SW 1271 (cell line): ENCODE results near the gene LAIR1.
"Not testable (repeated sequence)": the region's sequence is repeated elsewhere in the genome, so short reads cannot be mapped to it uniquely, and the experiment has no call there.

ENCODE experiments used
- DNase-seq, 2 experiments: peaks; one replicate each; lab custom pipeline; 2025; lab: John Stamatoyannopoulos, UW

The LAIR1 gene

DNA sequence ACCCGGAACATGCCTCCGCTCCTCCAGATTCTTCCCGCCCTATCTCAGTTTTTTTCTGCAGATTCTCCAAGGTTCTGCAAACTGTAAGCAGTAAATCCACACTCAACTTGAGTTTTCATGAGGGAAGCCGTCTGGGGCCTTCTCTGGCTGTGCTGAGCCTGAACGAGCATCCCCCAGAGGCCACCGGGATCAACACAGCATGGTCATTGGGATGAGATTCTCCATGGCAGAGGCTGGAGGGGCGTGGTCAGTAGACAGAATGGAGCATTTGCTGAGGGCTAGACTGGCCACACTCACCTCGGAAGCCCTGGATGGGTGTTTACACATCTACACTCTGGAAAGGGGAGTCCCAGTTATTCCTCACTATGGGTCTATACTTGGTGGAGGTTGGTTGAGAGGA is 23.4 kb downstream of the LAIR1 start:
- DNase-seq, result no peak

DNA sequence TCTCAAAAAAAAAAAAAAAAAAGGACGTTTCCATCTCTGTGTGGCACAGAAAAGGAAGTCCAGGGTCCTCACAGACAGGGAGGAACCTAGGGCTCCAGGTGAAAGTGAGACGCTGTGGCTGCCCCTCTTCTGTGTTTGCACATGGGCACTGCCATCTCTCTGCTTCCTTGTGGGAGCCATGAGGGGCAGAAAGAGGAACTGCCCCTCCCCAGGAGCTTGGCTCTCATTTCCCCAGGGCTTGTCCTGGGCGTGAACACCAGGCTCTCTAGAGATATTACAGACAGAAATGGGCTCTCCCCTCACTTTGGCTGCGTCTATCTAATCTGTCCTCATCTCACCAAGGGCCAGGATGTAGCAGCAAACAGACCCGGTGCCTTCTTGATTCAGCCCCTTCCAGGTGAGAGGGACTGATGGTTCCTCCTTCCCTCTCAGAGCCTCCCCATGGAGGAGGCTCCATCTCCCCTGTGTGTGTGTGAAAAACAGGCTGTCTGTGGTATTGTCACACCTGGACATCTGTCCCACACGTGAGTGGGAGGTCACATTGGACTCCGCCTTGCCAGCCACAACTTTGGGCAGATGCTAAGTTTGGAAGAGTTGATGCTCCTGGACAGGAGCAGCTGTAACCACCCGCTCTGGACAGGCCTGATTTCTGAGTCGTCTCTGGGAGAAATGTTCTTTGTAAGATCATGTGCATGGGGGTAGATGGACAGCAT is 24.9 kb downstream of the LAIR1 start:
- DNase-seq, result no peak

DNA sequence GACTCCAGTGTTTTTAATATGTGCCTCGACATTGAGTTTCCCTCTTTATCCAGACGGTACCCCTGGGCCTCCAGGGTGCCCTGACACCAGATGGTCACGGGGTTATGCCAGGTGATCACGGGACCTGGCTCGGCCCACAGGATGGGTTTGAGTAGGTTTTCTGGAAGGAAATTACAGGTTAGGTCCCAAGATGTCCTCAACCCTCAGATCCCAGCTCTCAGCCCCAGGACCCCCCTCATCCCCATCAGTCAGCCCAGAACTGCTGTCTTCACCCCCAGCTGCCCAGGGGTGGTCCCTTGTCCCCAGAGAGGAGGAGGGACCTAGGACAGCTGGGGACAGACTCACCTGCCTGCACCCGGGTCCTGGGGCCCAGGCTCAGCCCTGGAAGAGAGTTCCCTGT is 26.2 kb downstream of the LAIR1 start:
- DNase-seq, result no peak

DNA sequence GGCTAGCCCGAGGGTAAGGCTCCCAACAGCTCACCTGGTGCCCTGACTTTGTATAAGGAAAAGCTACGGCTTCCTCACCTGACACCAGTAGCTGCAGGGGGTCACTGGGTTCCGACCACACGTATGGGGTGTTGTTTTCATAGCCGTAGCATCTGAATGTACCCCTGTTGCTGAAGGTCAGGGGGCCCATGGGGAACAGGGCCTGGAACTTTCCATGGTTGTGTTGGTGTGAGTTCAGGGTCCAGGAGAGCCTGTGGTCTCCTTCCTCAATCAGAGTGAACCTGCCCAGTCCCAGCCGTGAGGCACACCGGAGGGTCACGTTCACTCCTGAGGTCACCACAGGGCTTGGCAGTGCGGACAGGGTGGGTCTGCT is 26.9 kb downstream of the LAIR1 start:
- DNase-seq, result no peak

DNA sequence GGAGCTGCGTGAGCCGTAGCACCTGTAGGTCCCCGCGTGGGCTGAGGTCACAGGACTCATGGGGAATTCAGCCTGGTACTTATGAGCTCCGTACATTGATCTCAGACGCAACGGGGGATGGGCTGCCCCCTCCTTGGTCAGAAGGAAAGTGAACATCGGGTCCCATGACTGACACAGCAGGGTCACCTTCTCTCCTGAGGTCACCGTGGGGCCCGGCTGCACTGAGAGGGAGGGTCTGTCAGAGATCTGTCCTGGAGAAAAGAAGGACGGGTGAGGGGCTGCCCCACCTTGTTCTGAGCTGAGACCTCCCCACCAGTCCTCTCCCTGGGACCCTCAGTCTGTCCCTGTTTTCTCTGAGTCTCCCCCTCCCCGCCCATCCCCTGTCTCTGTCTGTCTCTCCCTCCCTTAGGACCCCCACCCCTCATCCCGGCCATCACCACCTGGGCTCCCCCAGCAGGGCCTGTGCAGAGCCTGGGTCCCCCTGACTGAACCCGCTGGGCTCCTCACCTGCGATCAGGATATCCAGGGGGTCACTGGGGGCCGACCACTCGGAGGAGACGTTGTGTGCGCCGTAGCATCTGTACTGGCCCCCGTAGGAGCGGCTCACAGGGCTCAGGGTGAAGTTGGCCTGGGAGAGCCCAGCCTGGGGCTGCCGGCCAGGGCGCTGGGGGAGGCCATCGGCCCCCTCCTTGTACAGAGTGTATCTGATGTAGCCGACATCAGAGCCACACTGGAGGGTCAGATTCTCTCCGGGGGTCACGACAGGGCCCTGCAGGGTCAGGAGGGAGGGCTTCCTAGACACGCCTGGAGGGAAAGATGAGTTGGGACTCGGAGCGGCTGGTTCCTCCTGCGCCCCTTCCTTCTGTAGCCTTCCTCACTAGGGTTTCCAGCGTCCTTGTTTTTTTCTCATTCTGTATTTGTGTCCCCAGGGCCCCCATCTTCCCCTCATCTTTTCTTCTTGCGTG is 27.6 kb downstream of the LAIR1 start:
- DNase-seq, result no peak

DNA sequence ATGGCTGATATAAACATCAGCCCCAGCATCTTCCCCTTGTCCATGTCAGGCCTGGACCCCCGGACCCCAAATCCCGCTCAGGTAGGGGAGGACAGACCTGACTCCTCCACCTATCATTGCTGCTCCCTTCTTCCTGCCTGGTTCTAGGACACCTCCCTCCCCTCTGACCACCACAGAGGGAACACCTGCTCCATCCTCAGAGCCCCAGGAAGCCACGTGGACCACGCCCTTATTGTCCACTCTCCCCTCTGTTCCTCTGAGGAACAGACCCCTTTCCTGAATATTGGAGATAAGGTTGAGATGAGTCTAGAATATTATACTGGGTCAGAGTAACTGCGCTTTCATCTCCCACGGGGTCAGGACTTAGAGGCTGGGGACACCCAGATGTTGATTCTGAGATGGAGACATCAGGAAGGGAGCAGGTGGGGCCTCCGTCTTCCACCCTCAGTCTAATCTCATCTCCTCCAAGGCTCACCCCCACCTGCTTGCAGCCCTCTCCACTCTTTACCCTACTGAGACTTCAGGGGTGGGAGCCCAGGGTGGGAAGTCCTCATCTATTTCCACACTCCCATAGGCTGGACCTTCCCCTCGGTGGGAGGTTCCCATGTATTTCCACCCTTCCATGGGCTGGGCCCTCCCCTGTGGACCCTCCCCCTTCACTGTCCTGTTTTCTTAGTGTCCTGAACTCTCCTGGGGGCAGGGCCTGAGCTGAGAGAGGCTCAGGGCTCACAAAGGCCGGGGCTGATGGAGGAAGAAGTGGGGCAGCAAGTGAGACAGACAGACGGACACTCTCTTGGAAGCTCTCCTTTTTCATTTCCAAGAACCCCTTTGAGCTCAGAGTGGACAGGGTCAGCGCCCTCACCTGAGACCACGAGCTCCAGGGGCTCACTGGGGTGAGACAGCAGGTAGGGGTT is 28.5 kb downstream of the LAIR1 start:
- DNase-seq, result no peak

DNA sequence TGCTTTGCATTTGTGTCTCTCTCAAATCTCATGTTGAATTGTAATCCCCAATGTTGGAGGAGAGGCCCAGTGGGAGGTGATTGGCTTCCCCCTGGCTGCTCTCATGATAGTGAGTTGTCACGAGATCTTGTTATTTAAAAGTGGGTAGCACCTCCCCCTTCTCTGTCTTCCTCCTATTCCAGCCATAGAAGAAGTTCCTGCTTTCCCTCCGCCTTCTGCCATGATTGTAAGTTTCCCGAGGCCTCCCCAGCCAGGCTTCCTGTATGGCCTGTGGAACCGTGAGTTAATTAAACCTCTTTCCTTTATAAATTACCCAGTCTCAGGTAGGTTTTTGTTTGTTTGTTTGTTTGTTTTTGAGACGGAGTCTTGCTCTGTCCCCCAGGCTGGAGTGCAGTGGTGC is 29.6 kb downstream of the LAIR1 start:
- DNase-seq, result no peak

DNA sequence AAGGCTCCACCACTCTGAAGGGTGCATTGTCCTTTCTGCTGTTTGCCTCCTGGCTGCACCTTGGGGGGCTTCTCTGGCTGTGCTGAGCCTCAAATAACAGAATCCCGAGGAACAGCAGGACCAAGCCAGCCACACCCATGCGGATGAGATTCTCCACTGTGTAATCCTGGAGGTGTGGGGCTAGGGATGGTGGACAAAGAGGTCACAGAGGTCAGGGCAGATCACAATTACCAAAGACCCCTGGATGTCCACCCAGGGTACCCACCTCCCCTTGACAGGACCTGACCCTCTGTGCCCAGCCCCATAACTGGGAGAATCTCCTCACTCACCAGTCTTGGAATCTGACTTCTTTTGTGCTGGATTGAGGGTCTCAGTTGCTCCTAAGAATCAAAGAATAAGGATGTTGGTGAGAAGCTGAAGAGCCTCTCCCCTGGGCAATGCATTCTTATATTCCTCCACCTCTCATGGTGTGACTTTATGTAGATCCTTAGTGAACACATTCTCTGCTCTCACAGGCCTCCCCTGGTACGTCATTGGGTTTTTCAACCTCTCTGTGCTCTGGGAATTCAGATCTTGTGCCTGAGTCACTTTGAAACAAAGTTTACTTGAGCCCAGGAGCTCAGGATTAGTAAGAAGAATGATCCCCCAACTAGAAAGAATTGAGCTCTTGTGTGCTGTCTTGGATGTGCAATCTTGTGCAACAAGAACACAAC is 31.0 kb downstream of the LAIR1 start:
- no peak for DNase-seq

DNA sequence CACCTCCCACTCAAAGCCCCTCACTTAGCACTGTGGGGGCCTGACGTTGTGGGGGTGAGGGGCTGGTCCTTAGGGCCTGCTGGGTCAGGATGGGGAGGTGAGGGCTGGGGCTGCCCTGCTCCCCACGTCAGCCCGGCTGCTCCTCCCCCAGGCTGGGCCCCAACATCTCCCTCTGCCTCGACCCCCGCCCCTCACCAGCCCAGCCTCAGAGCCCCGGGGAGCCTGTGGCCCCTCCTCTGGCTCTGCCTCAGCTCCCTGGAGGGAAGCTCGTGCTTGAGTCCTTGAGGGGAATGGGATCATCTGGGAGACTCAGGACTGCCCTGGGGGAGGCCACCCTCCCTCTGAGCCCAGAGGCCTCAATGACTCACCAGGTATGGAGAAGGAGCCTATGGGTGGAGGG is 32.6 kb downstream of the LAIR1 start:
- no peak for DNase-seq

DNA sequence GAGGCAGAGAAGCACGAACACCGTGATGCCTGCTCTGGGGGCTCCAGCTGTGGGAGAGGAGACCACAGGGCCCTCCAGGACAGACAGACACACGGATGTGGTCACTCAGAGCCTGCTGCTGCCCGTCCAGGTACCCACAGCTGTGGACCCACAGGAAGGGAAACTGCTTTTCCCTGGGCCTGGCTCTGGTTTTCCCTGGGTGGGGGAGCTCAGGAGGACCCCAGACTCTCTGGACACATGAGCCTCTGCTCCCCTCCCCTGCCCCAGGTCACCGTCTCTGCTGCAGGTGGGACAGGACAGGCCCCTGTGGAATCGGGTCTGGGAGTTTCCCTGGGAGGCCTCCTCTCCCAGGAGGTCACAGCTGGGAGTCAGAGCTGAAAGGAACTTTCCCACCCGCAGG is 33.1 kb downstream of the LAIR1 start:
- DNase-seq, result no peak

DNA sequence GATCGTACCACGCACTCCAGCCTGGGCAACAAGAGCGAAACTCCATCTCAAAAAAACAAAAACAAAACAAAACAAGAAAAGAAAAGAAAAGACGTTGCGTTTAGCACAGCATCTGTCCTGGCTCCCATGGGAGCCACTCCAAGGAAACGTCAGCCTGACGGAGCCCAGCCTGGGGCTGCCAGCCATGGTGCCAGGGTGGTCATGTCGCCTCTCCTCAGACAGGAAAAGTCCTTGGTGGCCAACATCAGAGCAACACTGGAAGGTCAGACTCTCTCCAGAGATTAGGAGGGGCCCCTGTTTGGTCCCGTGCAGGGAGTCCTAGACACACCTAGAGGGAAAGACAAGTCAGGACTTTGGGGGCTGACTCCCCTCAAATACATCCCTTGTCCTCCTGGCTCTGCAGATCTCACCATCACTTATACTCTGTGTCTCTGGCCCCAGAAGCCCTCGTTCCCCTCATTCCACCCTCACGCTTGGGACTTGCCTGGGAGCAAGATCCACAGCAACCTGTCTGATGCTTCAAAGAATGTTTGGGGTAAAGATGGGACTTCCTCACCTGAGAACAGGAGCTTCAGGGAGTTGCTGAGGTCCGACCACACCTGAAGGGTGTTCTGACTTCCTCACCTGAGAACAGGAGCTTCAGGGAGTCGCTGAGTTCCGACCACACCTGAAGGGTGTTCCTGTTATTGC is 35.1 kb downstream of the LAIR1 start:
- no peak for DNase-seq

DNA sequence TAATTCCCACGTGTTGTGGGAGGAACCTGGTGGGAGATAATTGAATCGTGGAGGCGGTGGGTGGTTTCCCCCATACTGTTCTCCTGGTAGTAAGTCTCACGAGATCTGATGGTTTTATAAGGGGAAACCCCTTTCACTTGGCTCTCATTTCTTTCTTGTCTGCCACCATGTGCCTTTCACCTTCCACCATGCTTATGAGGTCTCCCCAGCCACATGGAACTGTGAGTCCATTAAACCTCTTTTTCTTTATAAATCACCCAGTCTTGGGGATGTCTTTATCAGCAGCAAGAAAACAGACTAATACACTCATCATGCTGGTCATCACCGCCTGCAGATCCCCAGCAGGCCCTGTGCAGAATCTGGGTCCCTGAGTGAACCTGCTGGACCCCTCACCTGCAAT is 36.0 kb downstream of the LAIR1 start:
- not testable (repeated sequence) for DNase-seq

DNA sequence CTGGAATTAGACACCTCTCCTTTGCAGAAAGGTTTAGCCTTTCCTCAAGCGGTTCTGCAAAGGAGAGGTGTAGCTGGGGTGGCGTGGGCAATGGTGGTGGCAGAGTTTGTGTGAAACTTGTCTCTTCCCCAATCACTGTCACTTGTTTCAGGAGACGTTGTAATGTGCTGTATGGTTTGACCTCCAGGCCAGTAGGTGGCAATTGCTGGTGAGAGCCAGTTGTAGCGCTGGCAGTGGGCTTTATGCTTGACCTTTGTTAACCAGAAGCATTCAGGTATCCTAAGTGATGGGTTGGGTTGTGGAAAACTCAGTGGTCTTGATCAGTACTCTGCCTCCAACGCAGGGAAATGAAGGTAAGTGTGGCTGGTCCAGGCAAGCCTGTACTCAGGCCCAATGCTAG is 39.1 kb downstream of the LAIR1 start:
- DNase-seq, result no peak

DNA sequence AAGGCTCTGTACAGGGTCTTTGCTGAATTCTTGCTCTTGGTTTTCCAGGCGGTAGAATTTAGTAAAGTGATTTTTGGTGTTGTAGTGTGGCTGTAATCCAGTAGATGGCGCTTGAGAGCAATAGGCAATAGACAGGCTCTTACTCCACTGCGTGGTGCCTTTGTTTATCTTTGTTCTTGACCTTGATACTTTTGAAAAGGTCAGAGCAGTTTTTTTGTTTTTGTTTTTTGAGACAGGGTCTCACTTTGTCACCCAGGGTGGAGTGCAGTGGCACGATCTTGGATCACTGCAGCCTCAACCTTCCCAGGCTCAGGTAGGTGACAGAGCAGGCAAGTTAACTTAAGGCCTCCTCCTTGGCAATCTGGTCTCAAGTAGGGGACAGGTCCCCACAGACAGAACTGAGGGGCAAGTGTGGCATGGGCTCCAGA is 39.5 kb downstream of the LAIR1 start:
- peak in 1 of 2 experiments; percentile 29 for DNase-seq

DNA sequence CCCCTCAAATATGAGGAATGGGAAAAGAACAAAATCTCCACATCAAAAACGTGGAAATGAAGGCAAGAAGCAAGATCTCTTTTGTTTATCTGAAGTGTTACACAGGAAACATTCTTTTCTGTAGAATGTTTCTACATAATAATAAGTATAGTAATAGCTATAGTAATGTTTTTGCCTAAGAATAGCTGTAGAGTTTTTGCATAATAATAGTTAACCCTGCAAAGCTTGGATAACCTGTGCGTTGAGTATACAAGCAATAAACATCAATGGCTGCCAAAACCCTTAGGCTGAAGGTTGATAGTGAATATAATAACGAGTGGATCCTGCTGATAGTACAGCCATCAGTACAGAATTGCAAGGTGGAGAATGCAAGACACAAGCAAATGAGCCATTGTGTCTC is 40.7 kb downstream of the LAIR1 start:
- DNase-seq, result no peak

DNA sequence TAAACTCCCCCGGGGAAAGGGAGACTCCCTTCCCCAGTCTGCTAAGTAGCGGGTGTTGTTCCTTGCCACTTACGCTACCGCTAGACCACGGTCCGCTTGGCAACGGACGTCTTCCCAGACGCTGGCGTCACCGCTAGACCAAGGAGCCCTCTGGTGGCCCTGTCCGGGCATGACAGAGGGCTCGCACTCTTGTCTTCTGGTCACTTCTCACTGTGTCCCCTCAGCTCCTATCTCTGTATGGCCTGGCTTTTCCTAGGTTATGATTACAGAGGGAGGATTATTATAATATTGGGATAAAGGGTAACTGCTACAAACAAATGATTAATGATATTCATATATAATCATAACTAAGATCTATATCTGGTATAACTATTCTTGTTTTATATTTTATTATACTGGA is 41.8 kb downstream of the LAIR1 start:
- DNase-seq, result not testable (repeated sequence)

DNA sequence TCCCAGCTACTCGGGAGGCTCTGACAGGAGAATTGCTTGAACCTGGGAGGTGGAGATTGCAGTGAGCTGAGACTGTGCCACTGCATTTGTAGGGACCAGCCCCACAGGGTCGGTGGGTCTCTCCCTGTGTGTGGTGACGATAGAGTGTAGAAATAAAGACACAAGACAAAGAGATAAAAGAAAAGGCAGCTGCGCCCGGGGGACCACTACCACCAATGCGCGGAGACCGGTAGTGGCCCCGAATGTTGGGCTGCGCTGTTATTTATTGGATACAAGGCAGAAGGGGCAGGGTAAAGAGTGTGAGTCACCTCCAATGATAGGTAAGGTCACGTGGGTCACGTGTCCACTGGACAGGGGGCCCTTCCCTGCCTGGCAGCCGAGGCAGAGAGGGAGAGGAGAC is 42.4 kb downstream of the LAIR1 start:
- DNase-seq, result not testable (repeated sequence)

DNA sequence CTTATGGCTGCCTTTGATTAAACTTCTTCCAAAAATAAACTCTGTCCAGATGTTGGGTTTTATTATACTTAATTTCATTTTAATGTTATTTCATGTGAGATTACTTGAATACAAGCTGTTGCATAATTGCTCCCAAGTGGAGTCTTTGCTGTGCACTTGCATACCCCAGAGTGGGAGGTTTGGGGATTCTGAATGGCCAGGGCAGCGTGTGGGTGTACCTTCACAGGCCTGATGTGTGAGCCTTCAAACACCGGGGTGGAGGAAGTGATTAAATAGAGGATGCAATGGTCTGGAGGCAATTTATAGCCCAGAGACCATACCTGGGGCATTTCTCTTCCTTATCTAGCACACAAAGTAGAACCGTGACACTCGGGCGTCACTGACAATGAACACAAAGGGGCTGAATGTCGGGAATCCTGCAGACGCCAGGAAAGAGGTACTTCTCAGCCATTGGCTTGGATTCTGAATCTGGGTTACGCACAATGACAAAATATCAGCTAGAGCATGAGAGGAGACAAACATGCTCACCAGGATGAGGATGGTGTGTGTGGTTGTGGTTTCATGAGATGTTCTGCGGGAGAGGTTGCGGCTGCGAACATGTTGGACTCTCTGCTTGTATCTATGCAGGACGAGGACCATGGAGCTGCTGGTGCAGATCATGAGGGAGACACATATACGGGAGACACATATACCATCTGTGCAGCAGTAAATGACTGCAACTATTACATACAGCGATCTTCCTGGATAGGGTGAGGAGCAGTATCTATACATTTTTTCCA is 44.6 kb downstream of the LAIR1 start:
- DNase-seq, result no peak

DNA sequence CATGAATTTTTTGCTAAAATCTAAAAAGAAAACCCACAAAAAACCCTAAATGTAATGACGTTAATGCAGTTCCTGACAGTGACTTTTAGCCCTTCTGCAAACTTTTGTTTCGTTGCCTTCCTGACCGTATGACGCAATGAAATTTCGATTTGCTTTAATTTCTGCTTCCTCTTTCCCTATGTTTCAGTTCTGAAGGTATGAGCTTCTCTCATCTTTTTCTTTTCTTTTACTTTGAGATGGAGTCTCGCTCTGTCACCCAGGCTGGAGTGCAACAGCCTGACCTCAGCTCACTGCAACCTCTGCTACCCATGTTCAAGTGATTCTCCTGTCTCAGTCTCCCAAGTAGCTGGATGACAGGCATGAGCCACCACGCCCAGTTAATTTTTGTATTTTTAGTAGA is 45.7 kb downstream of the LAIR1 start:
- no peak for DNase-seq

DNA sequence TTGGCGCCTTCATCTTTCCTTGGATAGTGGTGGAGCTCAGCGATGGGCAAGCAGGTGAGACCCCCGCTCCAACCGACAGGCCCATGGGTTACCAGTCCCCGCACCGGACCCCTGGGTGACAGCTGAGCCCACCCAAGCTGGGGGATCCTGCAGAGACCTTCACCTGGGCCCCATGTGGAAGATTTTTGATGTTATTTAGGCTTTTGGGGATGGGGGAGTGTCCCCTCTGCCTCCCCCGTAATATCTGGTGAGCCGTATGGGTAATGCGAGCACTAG is 46.8 kb downstream of the LAIR1 start:
- no peak for DNase-seq
